OCI-M2 (cell line): ENCODE data around the gene MNX1.

Experiments
- DNase-seq: peaks from one replicate; lab custom pipeline; 2025; ENCODE audit not compliant: unreplicated experiment; lab: John Stamatoyannopoulos, UW

MNX1 gene

DNA sequence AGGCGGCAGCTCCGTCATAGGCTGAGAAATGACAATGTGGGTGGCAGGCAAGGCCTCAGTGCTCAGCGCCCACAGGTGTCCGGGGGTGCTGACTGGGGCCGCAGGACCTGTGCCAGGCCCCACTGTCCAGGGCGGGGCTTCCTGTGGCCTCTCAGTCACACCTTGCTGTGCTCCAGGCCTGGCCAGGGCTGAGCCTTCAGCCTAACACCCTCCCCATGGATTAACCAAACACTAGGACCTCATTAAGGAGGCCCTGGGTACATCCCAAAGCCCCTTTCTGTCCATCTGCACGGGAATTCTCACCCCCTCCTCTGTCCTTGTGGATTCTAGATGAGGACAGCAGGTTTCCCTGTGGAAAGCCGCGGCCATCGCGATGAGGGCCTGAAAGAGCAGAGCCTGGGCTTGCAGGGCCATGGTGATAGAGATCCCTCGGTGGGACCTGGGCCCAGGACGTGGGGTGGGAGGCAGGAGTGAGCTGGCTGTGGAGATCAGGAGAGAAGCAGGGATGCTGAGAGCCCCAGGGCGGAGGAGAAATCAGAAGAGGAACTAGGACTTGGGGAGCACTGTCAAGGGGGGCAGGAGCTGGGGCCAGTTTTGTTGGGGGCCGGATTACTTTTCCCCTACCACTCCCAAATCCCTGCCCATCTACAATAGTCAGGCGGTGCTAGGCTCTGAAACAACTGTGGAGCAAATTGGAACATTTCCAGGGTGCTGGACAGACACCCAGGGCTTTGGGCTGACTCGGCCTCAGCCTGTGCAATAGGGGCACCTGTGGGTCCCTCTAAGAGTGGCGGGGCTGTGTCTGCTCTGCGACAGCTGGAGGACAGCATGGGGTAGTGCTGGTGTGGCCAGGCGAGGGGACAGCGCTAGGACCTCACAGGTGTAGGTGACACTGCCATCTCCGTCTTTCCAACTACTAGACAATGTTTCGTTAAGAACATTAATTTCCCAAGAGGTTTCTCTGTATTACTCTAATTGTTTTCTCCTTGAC, 23.3 kb upstream of the MNX1 start:
- DNase-seq = no peak

DNA sequence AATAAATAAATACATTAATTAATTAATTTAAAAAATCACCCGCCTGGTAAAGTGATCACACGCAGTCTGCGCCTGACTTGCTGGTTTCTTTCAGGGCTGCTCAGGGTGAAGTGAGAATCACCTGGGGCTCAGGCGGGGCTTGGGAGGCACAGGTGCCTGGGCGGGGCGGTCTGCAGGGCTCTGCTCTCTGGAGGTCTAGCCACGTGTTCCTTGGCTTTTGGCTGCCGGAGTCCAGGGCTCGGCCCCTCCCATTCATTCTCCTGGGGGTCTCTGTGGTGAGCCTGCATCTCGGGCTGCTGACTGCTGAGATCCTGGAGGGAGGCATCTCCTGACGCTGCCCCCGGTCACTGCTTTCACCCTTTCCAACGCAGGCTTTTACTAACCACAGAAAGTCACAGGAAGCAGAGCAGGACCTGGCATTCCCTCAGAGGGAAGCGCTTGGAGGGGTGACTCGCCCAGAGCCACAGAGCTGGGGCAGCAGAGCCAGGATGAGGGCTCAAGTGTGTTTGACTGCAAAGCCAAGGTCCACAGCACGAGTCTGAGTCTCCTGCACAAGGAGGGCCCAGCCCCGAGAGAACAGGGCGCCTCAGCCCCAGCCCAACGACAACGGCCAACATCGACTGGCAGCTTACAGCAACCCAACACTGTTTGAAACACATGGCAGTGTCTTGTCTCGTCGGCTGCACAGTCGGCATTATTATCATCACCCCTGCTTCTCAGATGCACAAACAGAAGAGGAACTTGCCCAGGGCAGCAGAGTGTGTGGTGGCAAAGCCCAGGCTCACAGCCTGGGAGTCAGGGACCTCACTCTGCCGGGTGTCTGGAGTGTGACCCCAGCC, 22.4 kb upstream of the MNX1 start:
- no peak for DNase-seq

DNA sequence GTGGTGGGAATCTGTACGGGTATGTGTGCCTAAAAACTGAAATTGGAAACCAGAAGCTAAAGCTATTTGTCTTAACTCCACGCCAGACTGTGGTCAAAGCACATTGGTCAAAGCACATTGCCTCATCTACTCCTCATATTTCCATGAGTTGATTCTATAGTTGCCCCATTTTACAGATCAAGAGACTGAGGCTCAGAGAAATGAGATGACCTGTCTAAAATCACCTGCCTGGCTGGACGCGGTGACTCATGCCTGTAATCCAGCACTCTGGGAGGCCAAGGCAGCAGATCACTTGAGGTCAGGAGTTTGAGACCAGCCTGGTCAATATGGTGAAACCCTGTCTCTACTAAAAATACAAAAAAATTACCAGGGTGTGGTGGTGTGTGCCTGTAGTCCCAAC, 21.7 kb upstream of the MNX1 start:
- DNase-seq = no peak

DNA sequence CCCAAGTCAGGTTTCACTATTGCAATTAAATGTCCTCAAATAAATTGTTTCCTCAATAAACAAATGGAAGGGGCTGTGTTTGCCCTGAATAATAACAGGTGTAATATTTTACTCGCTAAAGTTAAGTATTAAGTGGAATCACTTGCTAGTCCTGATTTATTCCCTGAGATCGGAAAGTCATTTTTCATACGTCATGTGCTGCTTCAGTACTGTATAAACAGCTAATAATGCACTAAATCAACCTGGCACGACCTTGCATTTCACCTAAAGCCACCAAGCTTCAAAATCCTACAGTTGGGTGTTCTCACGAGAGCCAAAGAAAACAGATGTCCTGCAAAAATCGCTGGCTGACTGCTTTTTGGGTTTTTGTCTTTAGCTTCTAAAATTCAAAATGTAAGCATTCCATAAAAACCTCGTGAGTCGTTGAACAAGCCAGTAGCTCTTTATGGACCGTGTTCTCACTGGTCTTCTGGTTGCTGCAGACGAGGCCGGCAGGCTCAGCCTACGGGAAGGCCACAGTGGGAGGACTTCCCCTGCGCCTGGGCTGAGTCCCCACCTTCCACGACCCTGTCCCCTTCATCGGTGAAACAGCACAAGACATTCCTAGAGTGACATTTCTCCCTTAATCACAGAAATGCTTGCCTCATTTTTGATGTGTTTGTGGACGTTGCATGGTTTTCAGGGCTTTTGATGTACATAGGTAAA, 17.9 kb upstream of the MNX1 start:
- no peak for DNase-seq

DNA sequence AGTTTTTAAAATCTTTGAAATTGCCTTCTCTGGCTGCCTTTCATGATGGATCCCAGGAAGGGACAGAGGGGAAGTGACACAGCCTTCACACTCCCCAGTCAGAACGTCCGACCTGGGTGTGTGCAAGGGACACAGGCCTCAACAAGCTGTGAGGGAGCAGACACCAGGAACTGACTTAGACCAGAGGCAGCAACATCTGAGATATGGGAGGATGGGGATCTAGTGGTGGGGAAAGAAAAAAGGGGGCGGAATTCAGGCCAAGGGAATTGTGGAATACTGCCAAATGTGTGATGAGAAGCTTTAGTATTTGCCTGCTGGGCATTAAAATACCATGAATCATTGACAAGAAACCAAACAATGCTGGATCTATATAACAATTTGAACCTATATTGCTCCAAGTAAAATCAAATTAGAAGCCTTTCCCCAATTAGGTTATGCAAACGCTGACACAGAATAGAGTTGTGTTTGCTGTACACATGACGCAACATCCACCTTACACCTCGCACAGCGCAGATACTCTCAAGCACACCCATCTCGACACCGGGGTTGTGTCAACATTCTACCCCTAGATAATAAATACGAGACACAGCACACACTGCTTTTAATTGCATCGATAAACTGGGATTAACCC, 17.2 kb upstream of the MNX1 start:
- DNase-seq = no peak

DNA sequence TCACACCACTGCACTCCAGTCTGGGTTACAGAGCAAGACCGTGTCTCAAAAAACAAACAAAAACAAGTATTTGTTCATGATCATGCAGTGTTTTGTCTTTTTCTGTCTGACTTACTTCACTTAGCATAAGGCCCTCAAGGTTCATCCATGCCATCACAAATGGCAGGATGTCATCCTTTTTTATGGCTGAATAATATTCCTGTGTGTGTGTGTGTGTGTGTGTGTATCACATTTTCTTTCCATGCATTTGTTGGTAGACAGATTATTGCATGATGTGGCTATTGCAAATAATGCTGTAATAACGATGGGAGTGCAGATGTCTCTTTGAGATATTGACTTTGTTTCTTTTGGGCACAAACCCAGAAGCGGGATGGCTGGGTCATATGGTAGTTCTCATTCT, 14.3 kb upstream of the MNX1 start:
- no peak for DNase-seq

DNA sequence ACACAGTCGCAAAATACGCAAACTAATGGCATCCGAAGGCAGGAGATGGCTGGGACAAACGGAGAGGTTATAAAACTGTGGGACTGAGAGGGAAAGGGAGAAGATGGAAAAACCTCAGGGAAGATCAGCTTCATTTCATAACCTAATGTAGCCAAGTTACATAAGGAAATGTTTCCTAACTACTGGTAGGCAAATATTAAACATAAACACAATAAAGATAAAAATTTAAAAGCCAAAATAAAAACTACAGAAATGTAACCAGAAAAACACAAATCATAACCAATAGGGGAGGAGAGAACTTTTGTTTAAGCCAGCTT, 13.1 kb upstream of the MNX1 start:
- DNase-seq = no peak

DNA sequence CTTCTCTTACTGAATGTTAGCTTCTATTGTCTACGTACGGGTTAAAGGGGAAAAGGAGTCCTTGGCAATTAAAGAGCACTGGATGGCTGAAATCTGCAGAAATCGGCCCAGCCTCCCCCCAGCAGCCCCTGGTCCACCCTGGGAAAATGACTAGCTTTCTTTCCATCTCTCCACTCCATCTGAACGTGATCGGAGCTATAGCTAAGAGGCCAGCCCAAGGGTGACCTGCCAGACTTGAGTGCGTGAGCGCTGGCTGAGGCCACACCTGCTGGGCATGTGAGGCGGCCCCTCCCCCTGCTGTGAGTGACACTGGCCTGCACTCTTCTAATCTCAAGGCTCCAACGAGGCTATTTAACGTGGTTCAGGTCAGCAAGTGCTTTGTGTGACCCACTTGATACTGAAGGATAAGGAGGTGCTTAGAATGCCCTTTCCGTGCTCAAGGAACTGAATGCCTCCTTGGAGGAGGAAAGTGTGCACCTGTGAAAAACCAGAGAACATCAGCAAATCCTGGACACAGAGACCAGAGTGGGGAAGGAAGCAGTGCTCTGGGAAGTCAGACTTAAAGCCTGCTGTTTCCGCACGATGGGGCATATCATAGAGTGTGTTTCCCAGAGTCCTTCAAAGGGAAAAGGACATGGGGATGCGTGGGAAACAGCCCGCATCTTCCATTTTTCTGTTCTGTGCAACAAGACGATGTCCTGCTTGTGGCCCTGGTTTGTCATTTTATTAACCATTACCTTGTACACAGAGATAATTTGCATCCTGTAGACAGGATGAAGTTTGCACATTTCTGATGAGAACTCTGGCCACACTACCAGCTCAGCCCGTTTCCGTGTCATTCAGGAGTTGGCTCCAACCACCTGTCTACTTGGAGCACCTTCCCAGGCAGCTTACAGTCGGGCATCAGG, 12.5 kb upstream of the MNX1 start:
- no peak for DNase-seq

DNA sequence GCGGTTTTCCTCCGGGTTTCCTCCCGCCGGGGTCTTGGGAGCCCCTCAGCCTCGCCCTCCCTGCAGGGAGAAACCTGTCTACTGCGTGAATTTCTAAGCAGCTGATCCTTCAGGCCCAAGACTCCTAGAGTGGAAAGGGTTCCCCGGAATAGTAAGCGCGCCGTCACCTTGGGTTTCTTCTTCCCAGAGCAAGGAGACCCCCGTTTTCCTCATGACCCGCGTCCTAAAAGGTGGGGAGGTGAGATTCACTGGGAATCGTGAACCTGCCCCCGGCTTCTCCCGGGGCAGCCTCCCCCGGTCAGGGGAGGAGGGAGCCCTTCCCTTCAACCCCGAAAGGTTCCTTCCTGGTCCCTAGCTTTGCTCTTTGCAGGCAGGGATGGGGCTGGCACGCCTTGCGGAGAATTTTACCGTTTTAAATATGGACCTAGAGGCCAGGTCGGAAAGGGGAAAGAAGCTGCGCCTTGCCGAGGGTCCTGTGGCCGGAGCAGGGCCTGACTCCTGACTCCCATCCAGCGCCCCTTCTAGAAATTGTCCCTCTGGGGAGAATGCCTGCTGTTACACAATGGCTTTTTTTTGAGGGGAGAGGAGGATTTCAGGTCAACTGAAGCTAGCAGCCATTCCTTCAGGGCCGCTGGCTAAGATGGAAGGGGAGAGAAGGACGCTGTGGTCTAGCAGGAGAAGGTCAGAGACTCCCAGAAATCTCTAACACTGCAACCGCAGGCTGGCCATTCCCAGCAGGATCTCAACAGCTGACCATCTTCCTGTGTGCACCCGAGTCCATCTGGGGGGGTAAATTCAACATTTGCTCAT, 11.6 kb upstream of the MNX1 start:
- no peak for DNase-seq

DNA sequence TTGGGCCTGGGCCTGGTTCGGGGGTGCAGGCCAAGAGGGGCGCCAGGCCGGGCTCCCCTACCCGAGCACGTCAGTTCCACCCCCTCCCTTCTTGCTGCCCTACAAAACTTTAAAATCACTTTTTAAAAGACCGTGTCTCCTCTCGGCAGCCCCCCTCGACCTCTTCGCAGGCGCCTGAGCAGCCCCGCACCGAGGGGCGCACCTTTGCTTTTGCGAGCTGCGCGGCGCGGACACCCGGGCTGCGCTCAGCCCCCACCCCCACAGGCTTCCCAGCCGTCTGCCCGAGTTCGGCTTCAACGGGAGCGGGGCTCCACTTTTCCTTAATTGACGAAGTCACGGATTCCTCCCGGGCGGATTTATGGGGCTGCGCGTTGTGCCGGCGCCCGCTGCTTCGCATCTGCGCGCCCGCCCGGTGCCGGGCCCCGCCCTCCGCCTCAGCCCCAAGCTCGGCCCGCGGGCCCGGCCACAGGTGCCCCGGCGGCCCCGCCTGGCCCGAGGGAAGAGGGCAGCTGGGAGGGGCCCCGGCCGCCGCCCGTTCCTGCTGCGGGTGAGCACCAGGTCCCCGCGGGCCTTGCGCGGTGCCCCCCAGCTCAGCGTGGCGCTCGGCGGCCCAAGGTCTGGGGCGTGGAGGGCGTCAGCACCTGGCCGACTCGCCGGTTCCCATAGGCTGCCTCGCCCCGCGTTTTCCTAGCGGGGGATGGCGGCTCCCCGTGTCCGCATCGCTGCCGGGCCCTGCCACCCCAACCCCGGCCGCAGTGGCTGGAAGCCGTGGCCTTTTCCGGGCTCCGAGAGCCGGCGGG, 10.8 kb upstream of the MNX1 start:
- no peak for DNase-seq

DNA sequence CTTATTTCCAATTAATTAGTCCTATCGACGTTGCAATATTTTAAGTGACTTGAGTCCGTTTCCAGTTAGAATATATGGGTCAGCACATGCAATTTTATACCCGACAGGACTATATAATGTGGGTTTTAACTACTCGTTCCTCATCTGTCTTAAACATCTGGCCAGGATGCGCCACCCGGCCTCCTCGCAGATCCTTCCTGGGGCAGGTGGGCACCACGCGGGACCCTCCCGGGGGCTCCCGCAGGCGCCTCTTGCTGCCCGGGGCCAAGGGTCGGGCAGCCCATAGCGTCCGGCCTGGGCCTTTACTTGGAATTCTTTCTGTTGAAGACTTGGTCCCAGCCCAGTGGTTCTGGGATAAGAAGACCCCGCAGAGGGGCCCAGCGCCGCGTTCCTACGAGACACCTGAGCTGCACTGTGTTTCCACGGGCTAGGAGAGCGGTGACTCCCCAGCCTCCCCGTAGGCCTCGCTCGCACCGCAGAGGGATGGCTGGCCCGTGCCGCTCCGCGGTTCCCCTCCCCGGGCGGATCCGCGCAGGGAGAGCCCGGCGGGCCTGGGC, 10.1 kb upstream of the MNX1 start:
- DNase-seq = no peak

DNA sequence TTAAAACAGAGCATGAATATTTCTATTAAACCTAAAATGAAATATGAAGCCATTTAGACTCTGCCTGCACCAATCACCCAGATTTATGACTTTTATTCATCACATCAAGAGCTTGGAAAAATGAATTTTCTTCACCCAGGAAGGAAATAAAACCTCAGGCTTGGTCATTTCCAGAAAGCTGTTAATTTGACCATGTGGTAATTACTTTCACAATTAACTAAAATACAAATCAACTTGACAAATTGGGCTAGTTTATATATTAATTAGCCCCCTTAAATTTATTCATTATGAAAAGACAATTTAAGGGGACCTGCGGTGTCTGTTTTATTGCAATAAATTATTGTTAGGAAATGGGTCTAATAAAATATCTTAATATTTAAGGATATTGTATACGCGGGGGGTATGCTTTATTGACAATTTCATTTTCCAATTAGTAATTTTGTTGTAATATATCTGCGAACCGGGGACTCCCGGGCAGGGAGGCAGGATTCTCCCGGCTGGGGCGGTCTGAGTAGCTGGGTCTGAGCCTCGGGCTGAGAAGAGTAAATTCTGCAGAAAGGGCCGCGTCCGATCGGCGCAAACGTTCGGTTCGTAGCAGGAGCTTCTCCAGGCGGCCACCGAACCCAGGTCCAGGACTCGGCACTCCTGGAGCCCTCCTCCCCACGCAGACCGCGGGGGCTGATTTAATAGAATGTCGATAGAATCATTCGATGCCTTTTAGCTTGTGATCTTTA, 9.4 kb upstream of the MNX1 start:
- DNase-seq = no peak

DNA sequence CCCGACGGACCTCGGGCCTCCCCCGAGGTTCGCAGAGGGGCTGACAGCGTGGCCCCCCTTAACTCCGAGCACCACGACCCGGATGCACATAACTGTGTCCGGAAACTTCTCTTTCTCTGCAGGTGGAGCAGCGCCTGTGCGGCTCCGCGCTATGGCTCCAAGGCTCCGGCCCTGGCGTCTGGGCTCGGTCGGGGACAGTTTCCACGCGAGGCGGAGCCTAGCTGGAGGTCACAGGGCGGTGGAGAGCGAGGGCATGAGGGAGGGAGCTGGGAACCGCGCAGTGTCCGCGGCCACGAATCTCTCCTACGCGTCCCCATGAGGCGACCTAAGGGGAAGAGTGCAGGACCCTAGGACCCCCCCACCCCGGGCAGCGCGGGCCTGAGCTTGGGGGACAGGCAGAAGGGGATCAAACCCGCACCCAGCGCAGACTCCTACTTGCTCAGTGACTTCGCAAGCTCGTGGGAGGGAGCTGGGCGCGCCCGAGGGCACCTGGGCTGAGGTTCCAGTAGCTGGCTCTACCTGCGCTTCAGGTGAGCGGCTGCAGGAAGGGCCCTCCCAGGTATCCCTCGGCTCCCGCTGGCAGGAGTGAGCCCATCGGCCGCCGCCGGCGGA, 8.6 kb upstream of the MNX1 start:
- DNase-seq = no peak

DNA sequence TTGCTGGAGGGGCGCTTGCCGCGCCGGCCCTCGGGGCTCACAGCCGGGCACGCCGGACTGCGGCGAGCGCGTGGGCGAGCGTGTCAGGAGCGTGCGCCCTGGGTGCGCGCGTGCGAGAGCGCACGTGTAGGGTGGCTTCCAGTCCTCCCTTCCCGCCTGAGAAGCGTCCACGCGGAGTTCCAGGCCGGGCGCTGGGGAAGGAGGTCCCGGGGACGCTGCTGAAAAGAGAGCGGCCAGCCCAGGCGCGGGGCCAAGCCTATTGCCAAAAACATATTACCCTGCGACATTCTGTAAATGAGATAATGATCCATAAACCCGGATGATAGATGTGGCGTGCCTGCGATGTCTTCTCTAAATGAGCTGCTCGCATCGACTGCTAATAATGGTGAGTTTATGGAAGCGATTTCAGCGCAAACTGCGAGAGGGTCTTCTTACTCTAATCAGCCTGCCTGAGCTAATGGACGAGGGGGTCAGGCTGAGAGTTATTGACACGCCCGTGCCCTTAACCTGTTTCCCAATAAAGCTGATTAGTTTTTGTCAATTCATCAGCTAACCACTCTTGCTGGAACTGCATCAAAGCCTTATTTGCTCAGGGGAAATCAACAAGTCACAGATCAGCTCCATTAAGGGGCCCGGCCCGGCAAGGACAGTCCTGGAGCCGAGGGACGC, 8.0 kb upstream of the MNX1 start:
- DNase-seq = no peak

DNA sequence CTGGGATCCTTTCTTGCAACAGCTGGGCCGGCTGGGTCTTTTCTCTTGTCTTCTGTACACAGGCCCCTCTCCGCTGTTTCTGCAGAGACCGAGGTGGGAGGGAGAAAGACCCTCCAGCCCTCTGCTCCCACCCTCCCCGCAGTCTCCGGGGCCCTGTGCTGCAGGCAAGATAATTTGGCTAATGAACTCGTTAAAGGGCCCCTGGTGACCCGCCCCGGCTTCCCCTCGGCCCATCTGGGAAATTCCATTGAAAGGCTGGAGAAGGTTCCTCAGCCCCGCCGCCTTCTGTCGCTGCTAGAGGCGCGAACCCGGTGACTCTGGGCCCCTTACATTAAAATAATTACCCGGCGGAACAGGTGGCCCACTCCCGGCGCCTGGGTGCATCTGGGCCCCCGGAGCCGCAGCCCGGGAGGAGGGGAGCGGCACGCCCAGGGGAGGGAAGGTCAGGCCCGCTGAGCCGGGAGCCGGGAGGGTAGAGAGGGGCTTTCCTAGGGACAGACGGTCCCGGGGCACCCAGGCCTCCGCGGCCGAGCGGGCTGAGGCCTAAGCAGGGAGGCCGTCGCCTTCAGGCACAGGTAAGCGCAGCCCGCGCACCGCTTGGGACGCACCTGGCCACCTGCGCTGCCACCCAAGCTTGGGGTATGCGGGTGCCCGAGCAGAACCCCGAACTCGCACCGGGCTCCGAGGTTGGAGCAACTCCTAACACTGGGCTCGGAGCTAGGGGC, 7.3 kb upstream of the MNX1 start:
- no peak for DNase-seq

DNA sequence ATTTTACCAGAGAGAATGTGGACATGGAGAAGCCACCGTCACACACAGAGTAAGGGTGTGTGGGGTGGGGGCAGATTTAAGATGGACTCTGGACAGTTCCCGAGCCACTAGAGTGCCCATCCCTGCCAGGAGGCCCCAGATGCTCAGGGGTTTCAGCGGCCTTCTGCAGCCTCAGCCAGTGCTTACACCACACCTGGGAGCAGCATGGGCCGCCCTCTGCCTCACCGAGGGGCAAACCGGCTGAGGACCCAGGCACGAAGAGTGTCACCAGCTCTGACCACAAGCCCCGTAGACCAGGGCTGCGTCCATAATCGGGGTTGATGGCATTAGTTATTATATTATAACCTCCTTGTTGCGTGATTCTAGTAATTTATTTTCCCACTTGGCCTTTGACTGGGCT, 6.7 kb upstream of the MNX1 start:
- DNase-seq = no peak
